H1 (cell line): ENCODE results near the gene PANX2. TPM values are rescaled to one million over a fixed set of nuclear protein-coding genes. Genes with fewer than 3 reads are reported as not detected.

Source experiments
- GTF2F1 ChIP-seq: IDR thresholded peaks from 2 replicates; pipeline ENCODE4 v1.6.1; 2012; ENCODE audit warnings: low read depth, low read length, improper control_type of control experiment, borderline replicate concordance
- NANOG ChIP-seq: IDR thresholded peaks from 2 replicates; pipeline ENCODE4 v1.6.1; 2011; ENCODE audit warnings: low read length, low read depth, mild to moderate bottlenecking, inconsistent platforms; ENCODE audit not compliant: insufficient read depth, poor library complexity, severe bottlenecking
- NRF1 ChIP-seq: IDR thresholded peaks from 2 replicates; pipeline ENCODE4 v1.6.1; 2011; ENCODE audit warnings: mild to moderate bottlenecking, low read depth, low read length, improper control_type of control experiment
- polyA plus RNA-seq, 7 experiments: library from polyadenylated mRNA; depleted of rRNA in 3 of 7; stranded (reverse) in 5 of 7; unstranded in 2 of 7; fragments of >200 nt in 5 of 7; fragments of 200-250 nt in 2 of 7; gene quantifications; 1 replicate in 5 of 7; 2 replicates in 1 of 7; 4 replicates in 1 of 7; pipeline versions ENCODE4 v1.2.1 to v1.2.3, GENCODE V29; 2011 to 2013; ENCODE audit warnings: missing spikeins in 2 of 7, mixed read lengths in 2 of 7
- total RNA-seq: library from RNA; stranded (reverse); fragmentation: NEBNext Ultra II Directional; extraction: Animal tissue kit (Norgen Biotek cat#: 25700); gene quantifications from 2 replicates; pipeline ENCODE4 v1.2.1, GENCODE V29; 2021
- TF ChIP-seq, protein P1 (sequence below): IDR thresholded peaks from 2 replicates; pipeline ENCODE4 v1.6.1; 2011; ENCODE audit warnings: low read length, improper control_type of control experiment
- TF ChIP-seq, protein P2 (sequence below): fragments of 300-600 bp; sonication (generic); IDR thresholded peaks from 2 replicates; pipeline ENCODE4 v1.7.1; 2012; ENCODE audit warnings: low read length, moderate library complexity, mild to moderate bottlenecking, inconsistent platforms; ENCODE audit not compliant: insufficient replicate concordance

The PANX2 gene
- total and polyA plus RNA-seq, 2 of the 8 experiments (the other 6 are each of a cell fraction or from before 2014, with no cell fraction given): 3.5 to 5.0 TPM

DNA sequence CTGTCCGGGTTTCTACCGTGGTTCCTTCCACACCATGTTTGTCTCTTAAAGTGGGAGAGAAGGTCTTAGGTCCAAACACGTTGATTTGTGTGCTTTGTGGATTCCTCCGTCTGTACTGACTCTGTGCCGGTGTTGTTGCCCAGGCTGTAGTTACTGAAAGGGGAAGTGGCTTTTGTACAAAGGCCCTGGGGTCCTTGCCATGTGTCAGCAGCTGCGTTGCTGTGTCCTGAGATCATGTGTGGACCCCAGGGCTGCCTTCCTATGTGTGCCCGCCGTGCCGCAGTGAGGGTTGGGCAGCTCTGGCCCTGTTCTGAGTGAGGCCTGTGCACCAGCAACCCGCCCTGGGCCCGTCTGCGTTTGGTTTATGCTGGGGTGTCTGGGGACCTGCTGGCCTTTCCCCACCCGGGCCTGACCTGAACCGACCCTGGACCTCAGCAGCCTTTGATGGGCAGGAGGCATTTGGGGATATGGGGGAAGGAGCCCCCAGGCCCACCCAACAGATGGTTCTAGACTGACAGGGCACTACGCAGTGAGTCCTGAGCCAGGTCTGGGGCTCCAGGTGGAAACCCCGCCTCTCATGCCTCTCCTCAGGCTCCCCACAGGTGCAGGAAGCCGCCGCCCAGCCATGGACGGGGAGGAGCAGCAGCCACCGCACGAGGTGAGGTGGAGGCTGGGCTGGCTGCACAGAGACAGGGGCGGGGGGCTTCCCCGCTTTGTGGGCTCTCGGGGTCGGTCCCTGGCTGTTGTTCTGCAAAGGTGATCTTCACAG is 22.1 kb downstream of the PANX2 start (continued):
- TF ChIP-seq, protein P1, sequence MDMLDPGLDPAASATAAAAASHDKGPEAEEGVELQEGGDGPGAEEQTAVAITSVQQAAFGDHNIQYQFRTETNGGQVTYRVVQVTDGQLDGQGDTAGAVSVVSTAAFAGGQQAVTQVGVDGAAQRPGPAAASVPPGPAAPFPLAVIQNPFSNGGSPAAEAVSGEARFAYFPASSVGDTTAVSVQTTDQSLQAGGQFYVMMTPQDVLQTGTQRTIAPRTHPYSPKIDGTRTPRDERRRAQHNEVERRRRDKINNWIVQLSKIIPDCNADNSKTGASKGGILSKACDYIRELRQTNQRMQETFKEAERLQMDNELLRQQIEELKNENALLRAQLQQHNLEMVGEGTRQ: no peak
- no peak for TF ChIP-seq GTF2F1
- no peak for TF ChIP-seq NANOG
- TF ChIP-seq, protein P2, sequence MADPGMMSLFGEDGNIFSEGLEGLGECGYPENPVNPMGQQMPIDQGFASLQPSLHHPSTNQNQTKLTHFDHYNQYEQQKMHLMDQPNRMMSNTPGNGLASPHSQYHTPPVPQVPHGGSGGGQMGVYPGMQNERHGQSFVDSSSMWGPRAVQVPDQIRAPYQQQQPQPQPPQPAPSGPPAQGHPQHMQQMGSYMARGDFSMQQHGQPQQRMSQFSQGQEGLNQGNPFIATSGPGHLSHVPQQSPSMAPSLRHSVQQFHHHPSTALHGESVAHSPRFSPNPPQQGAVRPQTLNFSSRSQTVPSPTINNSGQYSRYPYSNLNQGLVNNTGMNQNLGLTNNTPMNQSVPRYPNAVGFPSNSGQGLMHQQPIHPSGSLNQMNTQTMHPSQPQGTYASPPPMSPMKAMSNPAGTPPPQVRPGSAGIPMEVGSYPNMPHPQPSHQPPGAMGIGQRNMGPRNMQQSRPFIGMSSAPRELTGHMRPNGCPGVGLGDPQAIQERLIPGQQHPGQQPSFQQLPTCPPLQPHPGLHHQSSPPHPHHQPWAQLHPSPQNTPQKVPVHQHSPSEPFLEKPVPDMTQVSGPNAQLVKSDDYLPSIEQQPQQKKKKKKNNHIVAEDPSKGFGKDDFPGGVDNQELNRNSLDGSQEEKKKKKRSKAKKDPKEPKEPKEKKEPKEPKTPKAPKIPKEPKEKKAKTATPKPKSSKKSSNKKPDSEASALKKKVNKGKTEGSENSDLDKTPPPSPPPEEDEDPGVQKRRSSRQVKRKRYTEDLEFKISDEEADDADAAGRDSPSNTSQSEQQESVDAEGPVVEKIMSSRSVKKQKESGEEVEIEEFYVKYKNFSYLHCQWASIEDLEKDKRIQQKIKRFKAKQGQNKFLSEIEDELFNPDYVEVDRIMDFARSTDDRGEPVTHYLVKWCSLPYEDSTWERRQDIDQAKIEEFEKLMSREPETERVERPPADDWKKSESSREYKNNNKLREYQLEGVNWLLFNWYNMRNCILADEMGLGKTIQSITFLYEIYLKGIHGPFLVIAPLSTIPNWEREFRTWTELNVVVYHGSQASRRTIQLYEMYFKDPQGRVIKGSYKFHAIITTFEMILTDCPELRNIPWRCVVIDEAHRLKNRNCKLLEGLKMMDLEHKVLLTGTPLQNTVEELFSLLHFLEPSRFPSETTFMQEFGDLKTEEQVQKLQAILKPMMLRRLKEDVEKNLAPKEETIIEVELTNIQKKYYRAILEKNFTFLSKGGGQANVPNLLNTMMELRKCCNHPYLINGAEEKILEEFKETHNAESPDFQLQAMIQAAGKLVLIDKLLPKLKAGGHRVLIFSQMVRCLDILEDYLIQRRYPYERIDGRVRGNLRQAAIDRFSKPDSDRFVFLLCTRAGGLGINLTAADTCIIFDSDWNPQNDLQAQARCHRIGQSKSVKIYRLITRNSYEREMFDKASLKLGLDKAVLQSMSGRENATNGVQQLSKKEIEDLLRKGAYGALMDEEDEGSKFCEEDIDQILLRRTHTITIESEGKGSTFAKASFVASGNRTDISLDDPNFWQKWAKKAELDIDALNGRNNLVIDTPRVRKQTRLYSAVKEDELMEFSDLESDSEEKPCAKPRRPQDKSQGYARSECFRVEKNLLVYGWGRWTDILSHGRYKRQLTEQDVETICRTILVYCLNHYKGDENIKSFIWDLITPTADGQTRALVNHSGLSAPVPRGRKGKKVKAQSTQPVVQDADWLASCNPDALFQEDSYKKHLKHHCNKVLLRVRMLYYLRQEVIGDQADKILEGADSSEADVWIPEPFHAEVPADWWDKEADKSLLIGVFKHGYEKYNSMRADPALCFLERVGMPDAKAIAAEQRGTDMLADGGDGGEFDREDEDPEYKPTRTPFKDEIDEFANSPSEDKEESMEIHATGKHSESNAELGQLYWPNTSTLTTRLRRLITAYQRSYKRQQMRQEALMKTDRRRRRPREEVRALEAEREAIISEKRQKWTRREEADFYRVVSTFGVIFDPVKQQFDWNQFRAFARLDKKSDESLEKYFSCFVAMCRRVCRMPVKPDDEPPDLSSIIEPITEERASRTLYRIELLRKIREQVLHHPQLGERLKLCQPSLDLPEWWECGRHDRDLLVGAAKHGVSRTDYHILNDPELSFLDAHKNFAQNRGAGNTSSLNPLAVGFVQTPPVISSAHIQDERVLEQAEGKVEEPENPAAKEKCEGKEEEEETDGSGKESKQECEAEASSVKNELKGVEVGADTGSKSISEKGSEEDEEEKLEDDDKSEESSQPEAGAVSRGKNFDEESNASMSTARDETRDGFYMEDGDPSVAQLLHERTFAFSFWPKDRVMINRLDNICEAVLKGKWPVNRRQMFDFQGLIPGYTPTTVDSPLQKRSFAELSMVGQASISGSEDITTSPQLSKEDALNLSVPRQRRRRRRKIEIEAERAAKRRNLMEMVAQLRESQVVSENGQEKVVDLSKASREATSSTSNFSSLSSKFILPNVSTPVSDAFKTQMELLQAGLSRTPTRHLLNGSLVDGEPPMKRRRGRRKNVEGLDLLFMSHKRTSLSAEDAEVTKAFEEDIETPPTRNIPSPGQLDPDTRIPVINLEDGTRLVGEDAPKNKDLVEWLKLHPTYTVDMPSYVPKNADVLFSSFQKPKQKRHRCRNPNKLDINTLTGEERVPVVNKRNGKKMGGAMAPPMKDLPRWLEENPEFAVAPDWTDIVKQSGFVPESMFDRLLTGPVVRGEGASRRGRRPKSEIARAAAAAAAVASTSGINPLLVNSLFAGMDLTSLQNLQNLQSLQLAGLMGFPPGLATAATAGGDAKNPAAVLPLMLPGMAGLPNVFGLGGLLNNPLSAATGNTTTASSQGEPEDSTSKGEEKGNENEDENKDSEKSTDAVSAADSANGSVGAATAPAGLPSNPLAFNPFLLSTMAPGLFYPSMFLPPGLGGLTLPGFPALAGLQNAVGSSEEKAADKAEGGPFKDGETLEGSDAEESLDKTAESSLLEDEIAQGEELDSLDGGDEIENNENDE: no peak
- TF ChIP-seq NRF1: no peak
